Gastrocnemius medialis (tissue), 4 donors: ENCODE results near the gene AATK. TPM values are rescaled to one million over a fixed set of nuclear protein-coding genes. Genes with fewer than 3 reads are reported as not detected.

Experiments used
- ATAC-seq, 2 donors: fragments of 150-250 bp; one replicate each; pipeline ENCODE4 v1.9.1; 2016
- DNase-seq, 2 donors: peaks; one replicate each; pipeline ENCODE4 v3.0.0-alpha.2; 2019
- H3K27ac ChIP-seq, 4 donors: fragments of 200-600 bp; sonication (generic); 1 replicate in 1 of 4; 2 replicates in 3 of 4; pipeline ENCODE4 v1.5.1; 2016 to 2018; ENCODE audit warnings: mild to moderate bottlenecking in 2 of 4, moderate library complexity in 1 of 4
- H3K27me3 ChIP-seq, 3 donors: fragments of 200-600 bp; sonication (generic) in 2 of 3; 1 replicate in 1 of 3; 2 replicates in 2 of 3; pipeline versions ENCODE4 v1.5.1 to v1.6.0; 2016 to 2019; ENCODE audit warnings: mild to moderate bottlenecking in 1 of 3, moderate library complexity in 1 of 3
- H3K36me3 ChIP-seq, 2 donors: fragments of 200-600 bp; sonication (generic) in 1 of 2; one replicate each; pipeline ENCODE4 v1.5.1; 2017 to 2018
- H3K4me1 ChIP-seq, 2 donors: fragments of 200-600 bp; sonication (generic) in 1 of 2; one replicate each; pipeline ENCODE4 v1.5.1; 2016 to 2017; ENCODE audit warnings: mild to moderate bottlenecking in 2 of 2
- H3K4me3 ChIP-seq, 4 donors: fragments of 200-600 bp; sonication (generic) in 3 of 4; 1 replicate in 1 of 4; 2 replicates in 3 of 4; pipeline ENCODE4 v1.5.1; 2016 to 2019; ENCODE audit warnings: mild to moderate bottlenecking in 2 of 4
- H3K9me3 ChIP-seq, 3 donors: fragments of 200-600 bp; sonication (generic) in 2 of 3; 1 replicate in 1 of 3; 2 replicates in 2 of 3; pipeline ENCODE4 v1.5.1; 2016 to 2019
- POLR2A ChIP-seq, 2 donors: fragments of 450-650 bp; IDR thresholded peaks; one replicate each; pipeline ENCODE4 v1.6.1; 2017; ENCODE audit warnings: antibody characterized with exemption in 2 of 2, mild to moderate bottlenecking in 2 of 2, moderate library complexity in 2 of 2
- in situ Hi-C, 4 donors: fragments of 200-750 bp; cut with MboI; loops; one replicate each; pipeline versions ENCODE4 v1.15.0 to v1.8.0; 2017; ENCODE audit warnings: low sequenced_read_pairs in 4 of 4
- intact Hi-C: fragments of 100-400 bp; cut with DNase I; formaldehyde crosslinking; loops from one replicate; pipeline ENCODE4 v1.15.1; 2023; ENCODE audit warnings: low total_unique reads
- total RNA-seq, 4 donors: library from RNA; depleted of rRNA; stranded (reverse); fragments of >200 nt; gene quantifications; one replicate each; pipeline versions ENCODE4 v1.1.0 to v1.2.3, GENCODE V29; 2016
- TF ChIP-seq, protein P1 (sequence below), 5 experiments: fragments of 450-650 bp in 3 of 5; fragments of 200-600 bp in 2 of 5; sonication (generic) in 2 of 5; IDR thresholded peaks in 4 of 5; conservative IDR thresholded peaks in 1 of 5; 1 replicate in 4 of 5; 2 replicates in 1 of 5; pipeline ENCODE4 v1.5.1; 2016 to 2019; ENCODE audit warnings: antibody characterized with exemption in 5 of 5, mild to moderate bottlenecking in 3 of 5, moderate library complexity in 3 of 5

Gene AATK
- total RNA-seq, 4 donors from 2014 or later, result 0.10 to 1.3 (median 0.80) TPM

DNA sequence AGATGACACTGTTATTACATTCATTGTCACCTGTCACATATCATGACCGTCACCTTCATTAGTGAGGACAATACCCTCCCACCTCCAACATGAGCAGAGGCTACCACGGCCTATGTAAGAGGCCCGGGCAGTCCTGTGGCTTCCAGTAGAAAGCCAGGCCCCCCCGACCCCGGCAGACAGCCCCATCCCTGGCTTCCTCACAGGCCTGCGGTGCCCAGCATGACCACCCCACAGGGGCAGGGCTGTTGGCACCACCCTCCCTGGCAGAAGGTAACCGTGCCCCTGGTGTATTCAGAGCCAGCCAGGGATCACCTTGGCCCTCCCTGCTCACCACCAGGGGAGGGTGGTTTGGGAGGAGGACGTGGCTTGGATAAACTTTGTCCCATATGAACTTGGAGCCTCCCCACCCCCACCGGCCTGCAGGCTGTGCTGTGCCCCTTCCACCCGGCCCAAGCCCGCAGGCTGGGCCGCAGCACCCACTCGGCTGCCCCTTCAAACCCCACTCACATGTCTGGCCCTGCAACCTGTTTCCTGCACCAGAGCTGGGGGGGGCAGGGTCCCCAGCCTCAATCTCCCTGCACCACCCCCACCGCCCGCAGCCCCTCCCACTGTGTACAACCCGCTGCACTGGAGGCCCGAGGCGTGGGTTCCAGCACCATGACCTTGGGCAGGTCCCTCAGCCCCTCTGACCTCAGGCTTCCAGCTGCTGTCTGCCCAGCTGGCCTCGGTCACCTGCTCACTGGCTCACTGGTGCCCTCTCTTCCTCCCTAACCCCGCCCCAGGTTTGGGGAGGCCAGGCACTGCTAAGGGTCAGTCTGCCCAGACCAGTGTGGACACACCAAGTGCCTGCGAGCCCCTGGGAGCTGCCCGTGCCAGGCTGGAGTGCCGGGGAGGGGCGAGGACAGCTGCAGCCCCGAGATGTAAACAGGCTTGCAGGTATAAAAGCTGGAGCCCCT, 12.4 kb upstream of the AATK start:
- intact Hi-C loops, result no loop called here
- in situ Hi-C loops, result no loop called here
- no peaks in the 10 kb centered on the region for H3K36me3 ChIP-seq

DNA sequence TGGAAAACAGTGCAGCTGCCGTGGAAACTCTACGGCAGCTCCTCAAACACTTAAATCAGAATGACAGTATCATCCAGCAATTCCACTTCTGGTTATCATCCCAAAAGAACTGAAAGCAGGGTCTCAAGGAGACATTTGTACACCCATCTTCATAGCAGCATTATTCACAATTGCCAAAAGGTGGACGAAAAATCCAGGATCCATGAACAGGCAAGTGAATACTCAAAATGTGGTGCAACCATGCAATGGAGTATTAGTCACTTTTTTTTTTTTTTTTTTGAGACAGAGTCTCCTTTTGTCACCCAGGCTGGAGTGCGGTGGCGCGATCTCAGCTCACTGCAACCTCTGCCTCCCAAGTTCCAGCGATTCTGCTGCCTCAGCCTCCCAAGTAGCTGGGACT, 10.6 kb upstream of the AATK start:
- DNase-seq (no peak), ATAC-seq (no peak)
- H3K27me3 ChIP-seq, result no peaks in the 10 kb centered on the region
- H3K4me1 ChIP-seq, result no peaks in the 10 kb centered on the region
- H3K36me3 ChIP-seq, result no peaks in the 10 kb centered on the region
- no peak overlapping the region for H3K4me3 ChIP-seq
- H3K27ac ChIP-seq, result no peak overlapping the region
- intact Hi-C loops, result no loop called here
- in situ Hi-C loops, result no loop called here
- TF ChIP-seq, protein P1, sequence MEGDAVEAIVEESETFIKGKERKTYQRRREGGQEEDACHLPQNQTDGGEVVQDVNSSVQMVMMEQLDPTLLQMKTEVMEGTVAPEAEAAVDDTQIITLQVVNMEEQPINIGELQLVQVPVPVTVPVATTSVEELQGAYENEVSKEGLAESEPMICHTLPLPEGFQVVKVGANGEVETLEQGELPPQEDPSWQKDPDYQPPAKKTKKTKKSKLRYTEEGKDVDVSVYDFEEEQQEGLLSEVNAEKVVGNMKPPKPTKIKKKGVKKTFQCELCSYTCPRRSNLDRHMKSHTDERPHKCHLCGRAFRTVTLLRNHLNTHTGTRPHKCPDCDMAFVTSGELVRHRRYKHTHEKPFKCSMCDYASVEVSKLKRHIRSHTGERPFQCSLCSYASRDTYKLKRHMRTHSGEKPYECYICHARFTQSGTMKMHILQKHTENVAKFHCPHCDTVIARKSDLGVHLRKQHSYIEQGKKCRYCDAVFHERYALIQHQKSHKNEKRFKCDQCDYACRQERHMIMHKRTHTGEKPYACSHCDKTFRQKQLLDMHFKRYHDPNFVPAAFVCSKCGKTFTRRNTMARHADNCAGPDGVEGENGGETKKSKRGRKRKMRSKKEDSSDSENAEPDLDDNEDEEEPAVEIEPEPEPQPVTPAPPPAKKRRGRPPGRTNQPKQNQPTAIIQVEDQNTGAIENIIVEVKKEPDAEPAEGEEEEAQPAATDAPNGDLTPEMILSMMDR (IDR thresholded peaks at IDR 0.05 in 4 of 5, conservative IDR thresholded peaks at IDR 0.05 in 1 of 5), result no peak
- no peak for TF ChIP-seq POLR2A (IDR thresholded peaks at IDR 0.05)
- peaks cover 0 to 3% (median 0%) of the 10 kb centered on the region in 3 donors for H3K9me3 ChIP-seq

More for the DNA sequence above, 12.4 kb upstream of the AATK start:
- Histone ChIP-seq H3K27ac (no peak overlapping the region), H3K4me3 (no peak overlapping the region), H3K9me3 (peaks cover 0 to 3% (median 0%) of the 10 kb centered on the region in 3 donors), H3K27me3 (no peaks in the 10 kb centered on the region), H3K4me1 (no peaks in the 10 kb centered on the region)
- DNase-seq (no peak), ATAC-seq (no peak)
- no peak for TF ChIP-seq POLR2A (IDR thresholded peaks at IDR 0.05)

DNA sequence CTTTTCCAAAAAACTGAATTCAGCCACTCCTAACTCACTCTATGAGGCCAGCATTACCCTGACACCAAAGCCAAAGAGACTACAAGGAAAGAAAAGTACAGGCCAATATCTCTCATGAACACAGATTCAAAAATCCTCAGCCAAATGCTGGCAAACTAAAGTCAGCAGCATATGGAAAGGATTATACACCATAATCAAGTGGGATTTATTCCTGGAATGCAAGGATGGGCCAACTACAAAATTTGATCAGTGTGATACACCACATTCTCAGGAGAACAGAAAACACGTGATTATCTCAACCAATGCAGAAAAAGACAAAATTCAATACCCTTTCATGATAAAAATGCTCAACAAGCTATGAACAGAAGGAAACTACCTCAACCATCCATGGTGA, 7.7 kb upstream of the AATK start:
- no peak for TF ChIP-seq POLR2A (IDR thresholded peaks at IDR 0.05)
- TF ChIP-seq, protein P1 (IDR thresholded peaks at IDR 0.05 in 4 of 5, conservative IDR thresholded peaks at IDR 0.05 in 1 of 5), result no peak
- no peak for ATAC-seq
- H3K27me3 ChIP-seq, result peaks cover 0 to 9% (median 0%) of the 10 kb centered on the region in 3 donors
- H3K27ac ChIP-seq, result no peak overlapping the region
- intact Hi-C loops, result no loop called here
- no peaks in the 10 kb centered on the region for H3K36me3 ChIP-seq
- peaks cover 0 to 3% (median 0%) of the 10 kb centered on the region in 3 donors for H3K9me3 ChIP-seq
- no peaks in the 10 kb centered on the region for H3K4me1 ChIP-seq
- H3K4me3 ChIP-seq, result no peak overlapping the region
- in situ Hi-C loops, result no loop called here
- no peak for DNase-seq

DNA sequence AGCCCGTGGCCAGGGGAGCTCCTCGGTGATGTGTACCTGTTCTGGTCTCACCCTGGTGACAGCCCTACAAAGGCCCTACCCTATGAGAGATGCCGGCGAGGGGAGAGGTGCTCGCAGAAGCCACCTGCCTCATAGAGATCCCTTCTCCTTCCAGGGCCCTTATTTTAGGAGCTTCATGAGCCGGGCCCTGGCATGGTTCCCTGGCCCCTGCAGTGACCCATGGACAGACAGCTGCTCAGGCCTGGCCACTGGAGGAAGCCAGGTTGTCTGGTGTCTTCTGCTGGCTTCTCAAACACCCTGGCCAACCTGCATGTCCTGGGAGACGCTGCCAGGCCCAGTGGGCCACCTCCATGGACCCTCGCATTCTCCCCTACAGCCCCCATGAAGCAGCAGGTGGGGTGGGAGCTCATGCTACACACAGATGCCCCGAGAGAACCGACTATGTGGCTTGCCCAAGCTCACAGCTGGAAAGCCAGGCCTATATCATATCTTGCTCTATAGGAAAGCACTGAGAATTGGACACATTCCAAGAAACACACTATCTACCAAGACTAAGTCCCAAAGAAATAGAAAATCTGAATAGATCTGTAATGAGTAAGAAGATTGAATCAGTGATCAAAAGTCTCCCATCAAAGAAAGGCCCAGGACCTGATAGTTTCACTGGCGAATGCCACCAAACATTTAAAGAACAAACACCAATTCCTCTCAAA, 7.2 kb upstream of the AATK start:
- no peak for DNase-seq
- in situ Hi-C loops, result no loop called here

More for the DNA sequence above, 7.2 kb upstream of the AATK start:
- Histone ChIP-seq H3K36me3 (no peaks in the 10 kb centered on the region), H3K4me3 (no peak overlapping the region), H3K27ac (no peak overlapping the region), H3K27me3 (peaks cover 0 to 9% (median 0%) of the 10 kb centered on the region in 3 donors), H3K9me3 (peaks cover 0 to 3% (median 0%) of the 10 kb centered on the region in 3 donors), H3K4me1 (no peaks in the 10 kb centered on the region)
- intact Hi-C loops, result no loop called here
- TF ChIP-seq, protein P1 (IDR thresholded peaks at IDR 0.05 in 4 of 5, conservative IDR thresholded peaks at IDR 0.05 in 1 of 5), result no peak
- TF ChIP-seq POLR2A (IDR thresholded peaks at IDR 0.05), result no peak
- ATAC-seq, result no peak
